ENCODE data around the gene CA5A. TPM values are rescaled to one million over a fixed set of nuclear protein-coding genes. Genes with fewer than 3 reads are reported as not detected.

Gene CA5A
- total and polyA plus RNA-seq, 2 of the 13 experiments (the other 11 are each of a cell fraction or from before 2014, with no cell fraction given) = 66.8 to 106 TPM

- TF ChIP-seq ZC3H13 (CRISPR knock-in tag; IDR thresholded peaks at IDR 0.05) (peak; percentile 44; the same call in 1 of the 2 replicates), REPIN1 (CRISPR knock-in tag; IDR thresholded peaks at IDR 0.05; ENCODE audit: borderline replicate concordance, low read depth) (peak; percentile 83), SKIL (CRISPR knock-in tag; IDR thresholded peaks at IDR 0.05; ENCODE audit: borderline replicate concordance) (peak; percentile 62; the same call in 1 of the 2 replicates), MTA1 (CRISPR knock-in tag; IDR thresholded peaks at IDR 0.05; ENCODE audit: borderline replicate concordance) (peak; percentile 62; the same call in 1 of the 2 replicates), ZNF644 (CRISPR knock-in tag; IDR thresholded peaks at IDR 0.05; ENCODE audit: low read depth) (peak; percentile 60; the same call in 1 of the 2 replicates), HOXA3 (CRISPR knock-in tag; IDR thresholded peaks at IDR 0.05) (peak; percentile 82), MIXL1 (CRISPR knock-in tag; IDR thresholded peaks at IDR 0.05) (peak; percentile 47; the same call in 1 of the 2 replicates), RCOR2 (CRISPR knock-in tag; IDR thresholded peaks at IDR 0.05) (peak; percentile 97), ZFP91 (CRISPR knock-in tag; IDR thresholded peaks at IDR 0.05; ENCODE audit: borderline replicate concordance) (peak; percentile 52; the same call in 1 of the 2 replicates), ZFY (CRISPR knock-in tag; IDR thresholded peaks at IDR 0.05) (peak; percentile 71), ISL2 (CRISPR knock-in tag; IDR thresholded peaks at IDR 0.05) (peak; percentile 49; the same call in 1 of the 2 replicates), KDM3A (CRISPR knock-in tag; IDR thresholded peaks at IDR 0.05; ENCODE audit: low read depth) (peak; percentile 56), ZNF280D (CRISPR knock-in tag; IDR thresholded peaks at IDR 0.05) (0 out of 2 replicates have a peak, but pooled peaks have one; percentile 43), CSRNP1 (CRISPR knock-in tag; IDR thresholded peaks at IDR 0.05) (peak; percentile 52; the same call in 1 of the 2 replicates)
Measured at GRCh38 chr16:87858151-87858993, 78.0 kb downstream of the CA5A start (continued).
